ENCODE results near the gene SPOCK1.

Gene SPOCK1

DNA sequence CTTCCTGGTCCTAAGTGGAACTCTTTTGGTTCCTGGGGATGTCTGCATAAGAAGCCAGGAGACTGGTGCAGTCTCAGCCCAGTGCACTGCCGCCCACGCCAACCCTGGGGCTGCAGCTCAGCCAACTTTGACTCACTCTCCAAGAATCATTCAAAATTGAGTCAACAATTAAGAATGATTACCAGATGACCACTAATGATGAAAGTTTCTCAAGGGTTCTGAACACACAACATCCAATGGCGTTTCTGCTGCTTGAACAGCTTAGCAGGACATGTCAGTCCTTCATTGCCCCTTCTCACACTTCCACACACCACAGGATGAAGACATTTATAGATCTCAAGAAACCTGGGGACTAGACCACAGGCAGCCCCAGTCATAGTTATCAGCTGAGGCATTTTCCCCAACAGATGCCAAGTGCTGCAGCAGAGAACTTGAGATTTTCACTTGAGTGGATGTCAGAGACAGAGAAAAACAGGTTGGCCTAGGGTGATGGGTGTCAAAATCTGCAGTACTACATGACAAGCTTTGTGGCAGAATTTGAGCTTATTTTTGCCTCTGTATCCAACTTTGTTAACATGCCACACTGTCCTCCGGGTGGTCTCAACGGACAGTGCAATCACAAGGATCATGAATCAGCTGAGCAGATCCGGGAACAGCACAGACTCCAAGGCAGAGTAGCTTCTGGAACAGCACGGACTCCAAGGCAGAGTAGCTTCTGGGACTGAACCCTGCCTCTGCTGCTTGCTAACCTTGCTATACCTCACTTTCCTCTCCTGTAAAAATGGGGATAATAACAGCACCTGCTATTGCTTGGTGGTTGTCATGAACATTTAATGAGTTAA lies 356.1 kb downstream of the SPOCK1 start:
- peak; percentile 92 for DNase-seq

DNA sequence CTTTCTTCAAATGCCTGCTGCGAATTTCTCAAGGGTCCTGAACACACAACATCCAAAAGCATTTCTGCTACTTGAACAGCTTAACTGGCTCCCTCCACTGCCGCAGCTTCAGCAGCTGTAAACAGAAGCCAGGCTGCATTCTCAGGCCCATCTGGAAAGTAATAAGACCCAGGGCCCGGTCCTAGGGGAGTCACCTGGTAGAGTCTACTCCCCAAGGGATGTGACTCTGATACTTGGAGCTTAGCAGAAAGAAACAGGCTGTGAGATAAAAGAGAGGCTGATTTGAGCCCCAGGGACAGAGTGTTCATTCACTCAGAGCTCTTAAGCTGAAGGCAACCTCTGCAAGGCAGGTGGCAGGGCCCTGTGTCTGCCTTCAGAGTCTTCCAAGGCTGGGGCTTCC lies 356.8 kb downstream of the SPOCK1 start:
- no peak for DNase-seq

DNA sequence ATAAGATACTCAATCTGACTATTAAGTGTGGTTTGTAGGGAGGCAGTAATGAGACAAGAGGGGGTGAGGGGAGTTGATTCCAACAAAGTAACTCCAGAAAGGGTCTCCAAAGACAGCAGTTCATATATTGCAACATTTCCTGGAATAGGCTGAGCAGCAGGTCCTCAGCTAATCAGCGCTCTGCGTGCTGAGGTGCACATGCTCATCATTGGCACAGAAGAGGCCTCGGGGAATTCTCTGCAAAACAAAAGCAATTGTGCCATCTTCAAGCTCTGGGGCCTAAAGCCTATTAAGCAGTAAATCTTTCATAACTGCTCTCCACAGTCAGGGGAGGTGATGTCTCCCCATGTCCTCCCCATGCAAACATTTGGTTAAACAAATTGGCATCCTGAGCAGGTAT lies 357.3 kb downstream of the SPOCK1 start:
- no peak for DNase-seq

DNA sequence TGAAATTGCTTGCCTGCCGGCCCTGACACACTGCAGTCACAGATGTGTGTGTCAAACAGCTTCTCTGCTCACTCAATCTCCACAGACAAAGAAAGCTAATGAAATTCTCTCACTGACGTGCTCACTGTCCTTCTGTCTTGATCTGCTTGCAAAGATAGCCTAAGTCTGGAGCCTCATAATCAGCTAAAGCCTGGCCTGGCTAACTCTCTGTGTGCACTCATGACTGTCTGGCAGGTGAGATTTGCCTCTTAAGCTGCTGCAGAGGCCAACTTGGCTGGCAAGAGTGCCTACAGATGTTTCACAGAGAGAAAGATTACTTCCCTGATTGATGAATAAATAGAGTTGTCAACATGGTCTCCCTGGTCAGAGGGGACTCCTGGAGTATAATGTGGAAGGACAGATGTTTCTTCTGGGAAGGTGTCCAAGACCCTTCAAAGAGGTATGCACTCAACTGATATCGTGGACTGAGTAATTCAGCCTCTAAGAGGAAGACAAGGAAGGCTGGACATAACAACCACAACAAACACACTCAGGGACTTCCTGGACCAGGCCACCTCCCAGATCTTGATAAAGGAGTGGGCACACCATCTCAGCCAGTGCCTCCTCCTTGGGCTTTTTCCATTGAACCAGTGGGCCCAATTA lies 362.0 kb downstream of the SPOCK1 start:
- DNase-seq, result no peak

DNA sequence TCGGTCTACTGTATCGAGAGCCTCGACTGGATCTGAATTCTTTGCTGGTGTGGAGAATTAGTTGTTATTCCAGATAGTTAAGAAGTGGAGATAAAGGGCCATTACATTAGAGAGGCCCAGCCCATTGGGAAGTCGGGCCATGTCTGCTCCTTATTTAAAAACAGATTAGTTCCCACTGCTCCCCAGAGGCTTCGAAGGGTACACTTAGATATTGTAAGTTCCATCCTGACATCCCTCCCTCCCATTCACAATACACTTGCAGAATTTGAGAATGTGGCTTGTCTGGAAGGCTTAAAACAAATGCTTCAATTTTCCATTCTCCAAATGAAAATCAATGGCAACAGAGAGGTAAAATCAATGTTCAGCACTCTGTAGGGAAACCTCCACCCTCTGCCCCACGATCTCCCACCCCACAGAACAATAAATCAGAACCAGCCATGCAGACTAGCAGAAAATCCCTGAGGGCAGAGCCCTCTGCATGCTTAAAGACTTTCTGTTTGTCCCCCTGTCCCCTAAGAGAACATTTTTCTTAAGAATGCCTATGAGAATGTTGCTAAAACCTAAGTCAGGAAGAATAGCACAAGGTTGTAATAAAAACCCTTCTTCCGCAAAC lies 364.1 kb downstream of the SPOCK1 start:
- DNase-seq, result no peak

DNA sequence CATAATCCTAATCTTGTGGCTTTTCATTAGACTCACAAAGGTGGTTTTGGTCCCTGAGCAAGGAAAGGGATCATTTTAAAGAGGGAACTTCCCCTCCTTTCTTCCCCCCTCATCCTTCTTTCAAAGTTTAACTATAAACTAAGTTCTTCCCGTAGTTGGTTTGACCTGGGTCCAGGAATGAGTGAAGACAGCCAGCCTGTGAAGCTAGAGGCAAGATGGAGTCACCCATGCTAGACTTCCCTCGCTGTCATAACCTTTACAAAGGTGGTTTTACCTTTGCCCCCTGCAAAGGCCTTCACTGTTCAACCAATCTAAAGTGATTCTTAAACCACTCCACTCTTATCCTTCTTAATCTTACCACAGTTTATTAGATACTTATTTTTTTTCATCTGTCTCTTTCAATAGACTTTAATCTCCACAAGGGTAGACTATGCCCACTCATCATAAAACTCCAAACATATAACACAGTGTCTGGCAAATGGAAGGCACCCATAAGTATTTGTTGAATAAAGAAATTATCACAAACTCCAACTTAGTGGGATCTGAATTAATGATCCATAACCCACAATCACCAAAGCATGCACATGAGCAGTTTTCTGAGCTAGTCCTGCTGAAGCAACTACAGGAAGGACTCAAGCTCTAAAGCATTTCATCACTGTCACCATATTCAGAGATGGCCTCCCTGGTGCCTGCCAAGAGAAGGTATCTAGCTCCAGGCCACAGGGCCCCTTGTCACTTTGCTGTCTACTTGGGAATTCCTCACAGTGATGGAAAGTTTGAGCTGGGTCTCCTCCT lies 369.0 kb downstream of the SPOCK1 start:
- no peak for DNase-seq

DNA sequence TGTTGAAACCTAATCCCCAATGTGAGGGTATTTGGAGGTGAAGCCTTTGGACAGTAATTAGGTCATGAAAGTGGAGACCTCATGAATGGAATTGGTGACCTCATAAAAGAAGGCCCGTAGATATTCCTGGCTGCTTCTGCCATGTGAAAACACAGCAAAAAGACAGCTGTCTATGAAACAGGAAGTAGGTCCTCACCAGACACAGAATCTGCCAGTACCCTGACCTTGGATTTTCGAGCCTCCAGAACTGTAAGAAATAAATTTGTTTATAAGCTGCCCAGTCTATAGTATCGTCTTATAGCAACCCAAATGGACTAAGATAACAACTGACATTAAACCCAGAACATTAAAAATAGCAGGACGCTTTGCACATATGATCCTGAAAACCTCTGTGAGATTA lies 371.1 kb downstream of the SPOCK1 start:
- no peak for DNase-seq

DNA sequence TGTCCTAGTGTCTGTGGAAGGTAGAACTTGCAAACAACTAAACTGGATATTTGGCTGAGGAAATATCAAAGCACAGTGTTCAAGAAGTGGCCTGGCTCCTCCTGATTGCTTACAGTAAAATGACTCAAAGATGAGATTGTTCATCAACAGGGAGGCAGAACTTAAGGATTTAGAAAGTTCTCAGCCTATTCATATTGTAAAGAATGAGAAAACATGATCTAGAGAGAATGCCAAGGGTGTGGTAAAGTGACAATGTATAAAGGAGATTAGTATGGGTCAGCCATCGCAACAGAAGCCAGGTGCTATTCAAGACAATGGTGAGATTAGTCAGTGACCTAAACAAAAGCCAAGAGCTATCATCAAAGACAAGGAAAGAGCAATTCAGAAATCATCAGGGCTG lies 372.3 kb downstream of the SPOCK1 start:
- no peak for DNase-seq

DNA sequence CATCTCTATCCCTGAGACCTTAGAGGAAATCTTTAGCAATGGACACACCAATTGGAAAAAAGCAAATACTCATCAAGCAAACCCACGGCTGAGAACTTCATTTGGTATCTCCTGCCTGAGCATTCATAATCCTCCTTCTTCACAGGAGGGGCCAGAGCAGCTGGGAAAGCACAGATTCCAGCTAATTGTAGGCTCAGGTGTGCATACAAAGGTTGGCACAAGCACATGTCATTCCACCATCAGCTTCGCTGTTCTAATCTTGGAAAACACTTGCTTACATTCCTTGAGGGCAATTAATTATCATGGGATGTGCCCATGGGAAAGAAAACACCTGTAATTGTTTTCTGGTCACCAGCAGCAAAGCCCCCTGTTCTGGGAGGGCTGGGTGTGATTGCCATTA lies 376.6 kb downstream of the SPOCK1 start:
- DNase-seq, result no peak

DNA sequence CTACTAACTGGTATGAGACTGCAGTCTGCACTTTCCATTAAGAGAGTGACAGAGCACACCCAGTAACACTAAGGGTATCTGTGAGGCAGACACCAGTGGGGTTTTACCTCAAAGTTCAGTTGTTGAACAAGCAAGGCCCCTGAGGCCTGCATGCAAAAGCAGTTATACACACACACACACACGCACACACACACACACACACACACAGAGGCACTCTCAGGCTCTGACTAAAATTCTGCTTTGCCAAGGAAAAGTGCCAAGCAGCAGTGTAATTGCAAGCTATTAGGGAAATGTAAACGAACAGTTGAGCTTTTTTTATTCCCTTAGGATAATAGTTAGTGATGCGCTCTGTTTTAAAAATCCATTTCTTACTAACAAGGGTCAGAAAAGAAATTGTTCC lies 377.1 kb downstream of the SPOCK1 start:
- DNase-seq, result no peak

DNA sequence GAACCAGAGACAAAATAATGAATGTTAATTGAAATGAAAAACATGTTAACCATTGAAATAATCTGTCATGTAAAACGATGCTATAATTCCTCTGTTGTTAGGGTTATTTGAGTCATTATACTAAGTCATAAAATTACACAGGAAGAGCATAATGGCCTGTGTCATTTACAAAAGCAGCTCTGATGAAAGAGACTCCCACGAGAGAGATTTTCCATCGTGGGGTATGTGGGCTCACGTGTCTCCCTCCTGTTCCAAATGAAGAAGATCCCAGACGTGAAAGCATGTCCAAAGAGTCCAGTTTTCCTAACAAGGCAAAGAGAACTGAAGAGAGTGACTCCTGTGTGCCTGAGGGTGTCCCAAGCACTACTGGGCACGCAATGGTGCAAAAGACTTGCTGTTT lies 379.8 kb downstream of the SPOCK1 start:
- DNase-seq, result no peak

DNA sequence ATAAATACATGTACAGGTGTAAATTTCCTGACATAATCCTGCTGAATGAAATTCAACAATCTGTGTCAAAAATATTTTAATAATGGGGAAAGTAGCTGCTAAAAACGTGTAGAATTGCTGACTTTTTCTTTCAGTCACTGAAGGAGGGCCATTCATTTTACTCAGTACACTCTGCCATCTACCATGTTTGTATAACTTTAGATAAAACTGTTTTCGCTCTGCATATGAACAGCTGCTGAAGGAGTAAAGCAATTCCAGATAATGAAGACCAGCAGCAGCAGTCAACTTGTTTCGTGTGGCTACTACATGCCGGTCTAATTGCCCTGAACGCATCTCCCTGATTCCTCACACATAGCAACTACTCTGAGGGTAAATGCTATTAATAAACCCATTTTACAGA lies 380.5 kb downstream of the SPOCK1 start:
- no peak for DNase-seq

DNA sequence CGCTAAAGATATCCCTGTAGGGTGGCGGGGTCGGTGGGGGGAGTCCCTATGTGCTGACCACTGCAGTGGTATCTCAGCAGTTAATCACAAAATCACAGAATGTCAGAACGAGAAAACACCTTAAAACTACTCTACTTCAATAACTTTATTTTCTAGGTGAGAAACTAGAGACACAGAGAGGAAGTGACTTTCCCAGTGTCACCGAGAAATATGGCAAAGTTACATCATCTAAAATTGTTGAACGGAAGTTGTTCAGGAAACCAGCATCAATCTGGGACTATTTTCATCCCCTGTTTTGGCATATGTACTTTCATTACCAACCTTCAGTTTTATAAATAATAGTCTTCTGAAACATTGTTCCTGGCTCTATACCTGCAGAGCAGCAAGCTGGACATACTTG lies 384.0 kb downstream of the SPOCK1 start:
- no peak for DNase-seq

DNA sequence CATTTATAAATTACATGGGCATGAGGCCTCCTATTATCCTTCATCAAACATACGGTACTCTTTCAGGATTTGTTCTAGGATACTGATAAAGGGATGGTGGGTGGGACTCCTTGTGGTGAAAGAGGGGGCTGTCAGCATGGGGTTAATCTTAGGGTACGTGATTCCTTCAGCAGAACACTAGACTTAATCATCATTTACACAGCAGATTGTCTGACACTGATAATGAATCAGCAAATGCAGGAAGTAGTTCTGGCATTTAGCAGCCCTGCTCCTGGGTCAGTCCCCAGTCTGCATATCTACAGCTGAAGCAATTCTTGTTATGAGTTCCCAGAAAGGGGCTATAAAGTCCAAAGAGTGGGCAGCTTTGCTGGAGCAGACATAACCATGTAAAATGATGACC lies 384.6 kb downstream of the SPOCK1 start:
- no peak for DNase-seq

DNA sequence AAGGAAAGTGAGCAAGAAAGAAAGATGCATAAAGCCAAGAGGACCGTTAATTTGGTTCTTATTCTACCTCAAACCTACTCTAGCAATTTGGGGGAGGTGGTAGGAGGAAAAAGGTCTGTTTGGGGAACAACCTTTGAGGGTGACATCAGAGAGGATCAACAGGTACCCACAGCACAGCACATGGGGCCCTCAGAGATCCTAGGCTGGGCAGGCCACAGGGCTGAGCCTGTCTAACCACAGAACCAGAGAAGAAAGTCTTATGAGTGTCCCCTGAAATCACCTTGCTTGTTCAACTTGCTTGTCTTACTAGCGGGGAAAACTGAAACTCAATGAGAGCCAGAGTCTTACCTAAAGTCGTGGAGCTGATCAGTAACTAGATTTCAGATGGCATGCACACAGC lies 385.2 kb downstream of the SPOCK1 start:
- no peak for DNase-seq

DNA sequence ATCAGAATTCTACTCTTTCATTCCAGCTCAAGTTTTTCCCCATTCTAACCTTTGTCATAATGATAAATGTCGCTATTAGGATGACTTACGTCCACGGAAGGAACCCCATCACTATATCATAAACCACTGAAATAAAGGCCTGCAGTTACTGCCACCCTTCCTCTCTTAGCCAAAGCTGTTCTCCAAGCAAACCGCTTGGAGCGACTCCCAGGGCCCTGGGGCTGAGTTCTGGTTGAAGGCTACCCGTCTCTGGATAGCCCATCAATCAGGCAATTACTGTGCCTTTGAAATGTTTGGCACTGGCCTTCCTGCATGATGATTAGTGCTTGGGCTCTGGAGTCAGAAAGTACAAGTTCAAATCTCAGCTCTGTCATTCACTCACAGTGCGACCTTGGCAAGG lies 386.0 kb downstream of the SPOCK1 start:
- no peak for DNase-seq

DNA sequence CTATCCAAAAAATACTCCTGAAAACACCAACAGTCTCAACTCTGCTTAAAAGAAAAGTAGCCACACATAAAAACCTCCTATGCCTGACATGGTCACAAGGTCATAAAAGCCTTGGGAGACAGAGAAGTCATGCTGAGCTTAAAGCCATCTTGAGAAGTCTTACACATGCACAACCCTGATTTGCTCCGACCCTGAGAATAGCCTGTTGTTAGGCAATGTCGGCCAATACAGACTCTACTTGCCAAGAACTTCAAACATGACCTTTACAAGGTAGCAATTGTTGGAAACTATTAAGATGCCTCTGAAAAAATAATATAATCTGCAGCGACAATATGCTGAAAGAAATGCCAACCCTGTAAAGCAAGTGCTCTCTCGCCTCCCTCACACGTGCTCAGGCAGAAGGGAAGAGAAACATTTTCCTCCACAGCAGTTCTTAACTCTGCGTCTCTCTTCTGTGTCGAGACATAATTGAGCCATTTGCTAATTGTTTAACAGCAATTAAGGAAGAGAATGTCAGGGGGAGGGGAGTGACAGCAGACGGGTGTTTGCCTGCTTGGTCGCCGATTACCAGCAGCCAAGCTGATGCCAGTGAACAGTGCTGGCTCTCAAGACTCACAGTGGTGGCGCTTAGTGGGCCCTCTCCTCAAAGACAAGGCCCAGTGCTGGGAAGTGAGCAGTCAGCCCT lies 393.6 kb downstream of the SPOCK1 start:
- no peak for DNase-seq

DNA sequence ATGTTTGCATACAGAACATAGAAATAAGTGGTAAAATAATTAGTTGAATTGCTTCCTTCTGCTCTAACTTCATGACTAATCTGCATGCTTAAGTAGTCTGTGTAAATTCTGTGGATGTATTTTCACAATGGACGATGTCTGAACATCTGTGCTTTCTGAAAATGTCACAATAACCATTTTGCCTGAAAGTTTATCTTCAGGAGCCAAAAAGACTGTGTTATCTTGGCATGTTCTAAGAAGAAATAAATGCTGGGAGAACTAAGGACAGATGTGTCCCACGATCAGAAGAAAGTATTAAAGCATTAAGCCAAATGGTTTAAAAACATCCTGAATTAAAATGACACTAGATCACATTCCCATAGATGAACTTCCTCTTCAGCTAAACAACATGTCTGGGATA lies 397.6 kb downstream of the SPOCK1 start:
- no peak for DNase-seq

DNA sequence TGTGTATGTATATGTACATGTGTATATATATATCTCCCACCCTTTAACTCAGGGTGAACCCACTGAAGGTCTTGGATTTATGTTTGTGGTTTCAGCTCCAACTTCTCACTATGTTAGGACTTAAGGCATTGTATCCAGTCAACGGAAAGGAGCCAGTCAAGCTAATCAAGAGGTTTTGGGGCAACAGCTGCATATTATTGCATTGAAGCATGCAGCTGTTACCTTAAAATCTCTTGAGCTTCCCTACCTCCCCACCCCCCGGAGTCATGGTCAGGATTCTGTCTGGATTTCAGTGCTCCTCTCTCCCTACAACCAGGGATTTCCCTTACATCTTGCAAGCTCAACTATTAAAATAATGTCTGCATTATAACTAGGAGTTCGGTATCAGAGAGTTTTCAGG lies 399.5 kb downstream of the SPOCK1 start:
- no peak for DNase-seq

DNA sequence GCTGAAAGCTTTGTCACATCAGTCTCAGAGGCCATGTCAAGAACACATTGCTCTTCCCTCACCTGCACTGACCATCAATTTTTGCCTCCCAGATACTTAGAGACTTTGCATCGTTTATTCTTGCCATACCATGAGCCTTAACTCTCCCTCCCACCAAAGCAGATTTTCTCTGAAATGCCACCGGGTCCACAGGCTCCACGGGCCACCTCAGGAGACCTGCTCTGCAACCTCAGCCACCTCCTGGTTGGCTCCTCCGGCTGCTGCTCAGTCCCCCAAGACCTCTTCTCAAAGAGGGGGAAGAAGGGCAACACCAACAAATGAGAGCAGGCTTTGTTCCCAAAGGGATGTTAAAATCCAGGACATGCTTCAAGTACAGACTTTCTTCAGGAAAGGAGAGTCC lies 400.5 kb downstream of the SPOCK1 start:
- DNase-seq, result no peak

DNA sequence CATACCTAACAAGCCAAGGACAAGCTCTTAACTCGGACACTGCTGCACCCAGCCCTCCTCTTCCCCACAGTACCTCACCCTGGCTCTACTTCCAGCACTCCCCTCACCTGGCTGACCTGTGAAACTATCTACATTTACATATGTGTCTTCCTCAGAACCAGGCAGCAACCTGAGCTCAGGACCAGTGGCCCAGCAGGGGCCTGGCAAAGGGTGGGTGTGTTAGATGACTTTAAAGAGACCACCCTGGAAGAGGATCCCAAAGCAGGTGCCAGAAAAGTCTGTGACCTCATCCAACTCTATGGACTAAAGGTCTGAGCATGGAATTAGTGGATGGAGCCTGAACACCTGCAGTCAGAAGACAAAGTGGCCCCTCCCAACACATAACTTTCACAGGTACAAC lies 400.9 kb downstream of the SPOCK1 start:
- no peak for DNase-seq

DNA sequence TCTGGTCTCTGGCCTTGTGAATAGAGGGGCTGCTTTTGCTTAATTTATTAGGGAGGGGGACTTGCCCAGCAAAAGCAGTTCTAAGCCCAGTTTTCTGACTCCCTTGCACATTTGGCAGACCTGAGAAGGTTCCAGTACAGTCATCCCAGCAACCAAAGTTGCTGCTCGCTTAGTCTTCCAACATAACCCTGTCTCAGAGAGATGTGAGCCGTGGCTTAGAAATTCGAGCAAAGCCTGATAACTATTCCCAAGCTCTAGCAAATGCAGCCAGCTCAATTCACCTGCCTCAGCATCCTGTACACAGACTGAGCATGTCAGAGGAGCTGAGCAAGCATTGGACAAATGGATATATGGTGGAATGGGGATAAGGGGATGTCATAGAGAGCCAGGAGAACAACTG lies 401.9 kb downstream of the SPOCK1 start:
- no peak for DNase-seq
